Measurements from ENCODE around the gene TERB1. TPM values are rescaled to one million over a fixed set of nuclear protein-coding genes. Genes with fewer than 3 reads are reported as not detected.

Gene TERB1
- total RNA-seq, 4 donors from 2014 or later = 0.27 to 2.1 TPM; not detected in 2

DNA sequence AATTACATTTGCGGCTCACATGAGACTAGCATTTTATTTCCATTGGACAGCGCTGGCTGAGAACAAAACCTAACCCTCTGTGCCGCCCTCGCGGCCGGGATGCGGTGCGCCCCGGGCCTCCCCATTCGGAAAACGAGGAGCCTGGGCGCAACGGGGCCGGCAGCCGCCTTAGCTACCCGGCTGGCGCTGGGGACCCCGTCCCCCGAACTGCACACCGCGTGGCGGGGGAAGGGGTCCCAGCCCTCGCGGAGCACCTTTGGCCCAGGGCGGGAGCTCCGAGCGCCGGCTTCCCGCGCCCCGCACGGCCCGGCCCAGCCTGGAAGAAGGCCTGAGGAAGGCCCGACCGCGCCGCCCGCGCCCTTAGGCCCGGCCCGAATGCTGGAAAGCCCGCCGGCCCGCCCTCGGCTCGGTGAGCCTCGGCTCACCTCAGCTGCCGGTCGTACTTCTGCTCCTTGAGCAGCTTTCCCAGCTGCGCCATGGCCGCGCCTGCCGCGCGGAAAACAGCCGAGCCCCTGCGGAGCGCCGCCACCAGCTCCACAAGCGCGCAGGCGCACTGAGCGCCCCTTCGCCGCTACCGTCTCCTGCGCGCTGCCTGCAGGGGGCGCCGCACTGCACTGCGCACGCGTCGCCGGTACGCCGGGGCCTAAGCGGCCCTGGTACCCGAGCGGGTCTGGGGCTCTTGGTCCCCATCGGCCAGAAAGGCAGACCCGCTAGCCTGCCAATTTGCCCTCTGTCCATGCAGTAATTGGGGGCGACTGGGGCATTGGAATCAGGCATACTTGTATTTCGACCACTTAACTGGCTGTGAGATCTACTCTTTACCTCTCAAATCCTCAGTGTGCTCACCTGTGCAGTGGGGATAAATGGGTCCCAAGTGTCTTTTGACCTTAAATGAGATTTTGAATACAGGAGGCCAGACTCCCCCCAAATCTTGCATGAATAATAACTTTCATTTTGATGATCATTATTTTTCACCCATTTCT is 29.3 kb upstream of the TERB1 start, which contains the start of gene NAE1:
Gene NAE1 (minus strand): TSS at position 555 of the 983 bp plus-strand sequence. CDS start 77 bp downstream, at position 478.
- peak within 1 kb of the TSS; percentile 73 to 90 (median 89) for H3K27ac ChIP-seq
- H3K4me3 ChIP-seq (replicated peaks in 1 of 3) = peak within 1 kb of the TSS; percentile 12 to 99 (median 83)
- peaks cover 9 to 15% of the 10 kb centered on the region in 2 donors for H3K4me1 ChIP-seq
- peaks cover 5 to 6% of the 10 kb centered on the region in 2 donors for H3K36me3 ChIP-seq
- intact Hi-C loops (cut with DNase I) = loop anchor here (5.0 kb wide), 1 partner anchor 37 kb away; no protein-coding TSS in a partner anchor
- TF ChIP-seq, protein P1, sequence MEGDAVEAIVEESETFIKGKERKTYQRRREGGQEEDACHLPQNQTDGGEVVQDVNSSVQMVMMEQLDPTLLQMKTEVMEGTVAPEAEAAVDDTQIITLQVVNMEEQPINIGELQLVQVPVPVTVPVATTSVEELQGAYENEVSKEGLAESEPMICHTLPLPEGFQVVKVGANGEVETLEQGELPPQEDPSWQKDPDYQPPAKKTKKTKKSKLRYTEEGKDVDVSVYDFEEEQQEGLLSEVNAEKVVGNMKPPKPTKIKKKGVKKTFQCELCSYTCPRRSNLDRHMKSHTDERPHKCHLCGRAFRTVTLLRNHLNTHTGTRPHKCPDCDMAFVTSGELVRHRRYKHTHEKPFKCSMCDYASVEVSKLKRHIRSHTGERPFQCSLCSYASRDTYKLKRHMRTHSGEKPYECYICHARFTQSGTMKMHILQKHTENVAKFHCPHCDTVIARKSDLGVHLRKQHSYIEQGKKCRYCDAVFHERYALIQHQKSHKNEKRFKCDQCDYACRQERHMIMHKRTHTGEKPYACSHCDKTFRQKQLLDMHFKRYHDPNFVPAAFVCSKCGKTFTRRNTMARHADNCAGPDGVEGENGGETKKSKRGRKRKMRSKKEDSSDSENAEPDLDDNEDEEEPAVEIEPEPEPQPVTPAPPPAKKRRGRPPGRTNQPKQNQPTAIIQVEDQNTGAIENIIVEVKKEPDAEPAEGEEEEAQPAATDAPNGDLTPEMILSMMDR (IDR thresholded peaks at IDR 0.05) = peak; percentile 77 to 99 (median 96)
- TF ChIP-seq POLR2A (IDR thresholded peaks at IDR 0.05) = peak; percentile 83 to 86
- DNase-seq = peak; percentile 80 to 86
- no peaks in the 10 kb centered on the region for H3K27me3 ChIP-seq
- 1 to 2% methylated on average over 37 to 47 of the region's 84 CpGs for WGBS, 2 donors
- no peaks in the 10 kb centered on the region for H3K9me3 ChIP-seq

DNA sequence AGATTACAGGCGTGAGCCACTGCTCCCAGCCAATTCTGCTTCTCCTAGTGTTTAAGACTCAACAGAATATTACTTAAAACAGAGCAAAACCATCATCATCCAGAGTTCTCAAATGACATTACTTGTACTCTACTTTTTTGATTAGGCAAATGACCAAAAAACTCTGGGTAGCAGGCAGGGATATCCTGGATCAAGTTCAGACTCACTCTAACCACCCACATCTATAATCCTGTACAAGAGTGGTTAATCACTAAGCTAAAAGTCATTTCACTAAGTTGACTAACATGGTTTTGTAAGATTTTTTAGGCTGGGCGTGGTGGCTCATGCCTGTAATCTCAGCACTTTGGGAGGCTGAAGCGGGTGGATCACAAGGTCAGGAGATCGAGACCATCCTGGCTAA is 22.6 kb upstream of the TERB1 start:
- peaks cover 0 to 5% of the 10 kb centered on the region in 2 donors for H3K4me1 ChIP-seq
- H3K9me3 ChIP-seq = no peaks in the 10 kb centered on the region
- intact Hi-C loops (cut with DNase I) = no loop called here
- DNase-seq = no peak
- TF ChIP-seq, protein P1 (IDR thresholded peaks at IDR 0.05) = no peak
- no peak for TF ChIP-seq POLR2A (IDR thresholded peaks at IDR 0.05)
- no peak overlapping the region for H3K27ac ChIP-seq
- no peaks in the 10 kb centered on the region for H3K27me3 ChIP-seq
- H3K36me3 ChIP-seq = peaks cover 30 to 31% of the 10 kb centered on the region in 2 donors
- 96% methylated on average over 4 of the region's 4 CpGs for WGBS, 2 donors
- H3K4me3 ChIP-seq (replicated peaks in 1 of 3) = no peak overlapping the region

DNA sequence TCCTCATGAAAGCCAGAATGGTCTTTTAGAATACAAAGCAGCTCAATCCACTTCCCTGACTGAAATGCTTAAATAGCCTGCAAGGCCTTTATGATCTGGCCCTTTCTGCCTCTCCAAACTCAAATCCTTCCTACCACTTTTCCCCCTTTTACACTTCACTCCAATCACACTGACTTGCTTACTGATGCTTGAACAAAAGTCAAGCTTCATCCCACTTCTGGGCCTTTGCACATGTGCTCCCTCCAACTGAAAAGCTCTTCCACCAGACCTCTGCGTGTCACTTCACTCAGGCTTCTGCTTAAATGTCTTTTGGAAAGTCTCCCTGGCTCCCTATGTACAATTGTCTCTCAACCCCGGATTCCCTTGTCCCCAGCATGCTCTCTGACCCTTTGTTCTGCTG is 13.3 kb upstream of the TERB1 start:
- TF ChIP-seq, protein P1 (IDR thresholded peaks at IDR 0.05) = no peak
- H3K4me1 ChIP-seq = no peaks in the 10 kb centered on the region
- WGBS, 2 donors = 96 to 98% methylated on average over 2 of the region's 2 CpGs
- intact Hi-C loops (cut with DNase I) = no loop called here
- H3K27me3 ChIP-seq = no peaks in the 10 kb centered on the region
- no peak overlapping the region for H3K27ac ChIP-seq
- H3K36me3 ChIP-seq = peaks cover 52 to 57% of the 10 kb centered on the region in 2 donors
- no peak overlapping the region for H3K4me3 ChIP-seq (replicated peaks in 1 of 3)
- DNase-seq = no peak
- H3K9me3 ChIP-seq = no peaks in the 10 kb centered on the region

DNA sequence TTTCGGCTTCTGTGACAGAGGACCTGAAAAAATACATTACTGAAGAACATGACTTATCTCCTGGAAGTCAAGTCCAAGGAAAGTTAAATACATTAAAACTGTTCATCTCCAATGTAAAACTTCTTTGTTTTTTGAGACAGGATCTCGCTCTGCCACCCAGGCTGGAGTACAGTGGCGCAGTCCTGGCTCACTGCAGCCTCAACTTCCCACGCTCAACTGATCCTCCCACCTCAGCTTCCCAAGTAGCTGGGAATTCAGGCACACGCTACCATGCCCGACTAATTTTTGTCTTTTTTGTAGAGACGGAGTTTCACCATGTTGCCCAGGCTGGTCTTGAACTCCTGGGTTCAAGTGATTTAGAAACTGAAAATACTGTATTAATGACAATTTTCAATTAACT is 9.7 kb upstream of the TERB1 start:
- Histone ChIP-seq H3K4me3 (replicated peaks in 1 of 3) (no peak overlapping the region), H3K27me3 (no peaks in the 10 kb centered on the region), H3K36me3 (peaks cover 41 to 50% of the 10 kb centered on the region in 2 donors), H3K9me3 (no peaks in the 10 kb centered on the region), H3K4me1 (no peaks in the 10 kb centered on the region), H3K27ac (no peak overlapping the region)
- intact Hi-C loops (cut with DNase I) = no loop called here
- TF ChIP-seq POLR2A (IDR thresholded peaks at IDR 0.05) = no peak
- TF ChIP-seq, protein P1 (IDR thresholded peaks at IDR 0.05) = no peak
- 96 to 100% methylated on average over 7 of the region's 7 CpGs for WGBS, 2 donors
- no peak for DNase-seq

DNA sequence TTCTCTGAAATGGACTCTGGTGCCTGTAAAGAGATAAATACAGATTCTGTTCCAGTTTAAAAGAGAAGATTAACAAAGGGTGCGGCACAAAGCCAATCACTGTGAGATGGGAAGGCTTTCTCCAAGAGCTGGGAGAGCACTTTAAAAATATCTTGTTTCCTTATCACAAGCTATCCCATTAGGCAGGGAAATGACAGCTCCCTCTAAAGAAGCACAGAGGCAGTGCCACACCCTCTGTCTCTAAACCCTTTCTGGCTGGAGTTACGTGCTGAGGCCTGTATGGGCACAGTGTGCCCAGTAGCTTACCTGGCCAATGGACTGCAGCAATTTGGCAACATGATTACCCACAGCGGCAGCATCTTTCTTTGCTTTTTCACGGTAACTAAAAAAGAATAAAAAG is 9.0 kb upstream of the TERB1 start:
- intact Hi-C loops (cut with DNase I) = no loop called here
- DNase-seq = no peak
- H3K4me3 ChIP-seq (replicated peaks in 1 of 3) = no peak overlapping the region
- H3K27me3 ChIP-seq = no peaks in the 10 kb centered on the region
- no peaks in the 10 kb centered on the region for H3K9me3 ChIP-seq
- peaks cover 37 to 50% of the 10 kb centered on the region in 2 donors for H3K36me3 ChIP-seq
- no peak overlapping the region for H3K27ac ChIP-seq
- no peaks in the 10 kb centered on the region for H3K4me1 ChIP-seq
- WGBS, 2 donors = 96 to 99% methylated on average over 4 of the region's 4 CpGs
- TF ChIP-seq POLR2A (IDR thresholded peaks at IDR 0.05) = no peak
- TF ChIP-seq, protein P1 (IDR thresholded peaks at IDR 0.05) = no peak

Measured in thyroid gland (tissue), 4 donors.